OCI-LY7 (cell line): ENCODE measurements around the gene GALNT2.

Experiments used
- CTCF ChIP-seq: fragments of 200-600 bp; sonication (generic); conservative IDR thresholded peaks from 2 replicates; pipeline ENCODE4 v1.5.1; 2014; ENCODE audit warnings: mild to moderate bottlenecking, antibody characterized with exemption, low read length, moderate library complexity, mixed read lengths
- EZH2phosphoT487 ChIP-seq: fragments of 200-600 bp; sonication (generic); IDR thresholded peaks from 2 replicates; pipeline ENCODE4 v1.6.1; 2018; ENCODE audit warnings: low read depth, borderline replicate concordance, mild to moderate bottlenecking, mixed run types, antibody characterized with exemption, low read length, moderate library complexity, mixed read lengths

DNA sequence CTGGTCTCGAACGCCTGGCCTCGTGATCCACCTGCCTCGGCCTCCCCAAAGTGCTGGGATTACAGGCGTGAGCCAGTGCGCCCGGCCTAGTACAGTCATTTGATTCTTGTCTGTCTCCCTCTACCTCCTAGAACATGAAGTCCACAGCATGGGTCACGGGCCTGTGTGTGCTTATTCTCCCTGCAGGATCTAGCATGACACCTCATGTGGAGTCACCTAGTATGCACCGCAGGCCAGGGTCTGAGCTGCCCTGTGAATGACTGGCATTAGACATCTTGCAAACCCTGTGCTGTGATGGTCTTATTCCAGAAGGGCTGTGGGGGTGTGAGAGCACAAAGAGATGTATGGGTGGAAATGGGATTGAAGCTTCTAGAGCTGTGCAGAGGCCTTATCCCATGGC, 133.2 kb downstream of the GALNT2 start:
- no peak for TF ChIP-seq CTCF
- TF ChIP-seq EZH2phosphoT487: no peak
